GM19351 (cell line): ENCODE results near the gene LGALS1.

Experiments used
- ATAC-seq: cut with Tn5 transposase; IDR thresholded peaks from one replicate; pipeline ENCODE4 v1.9.1; 2021; ENCODE audit warnings: mild to moderate bottlenecking, moderate library complexity; ENCODE audit not compliant: unreplicated experiment

LGALS1 gene

GRCh38 chr22:37661160-37661924 is 14.1 kb upstream of the LGALS1 start:
- ATAC-seq, result no peak

- no peak for ATAC-seq
Observed at GRCh38 chr22:37662039-37662438, 13.4 kb upstream of the LGALS1 start.

- no peak for ATAC-seq
Observed at GRCh38 chr22:37663521-37664140, 11.8 kb upstream of the LGALS1 start.

GRCh38 chr22:37664249-37665101 is 11.0 kb upstream of the LGALS1 start:
- ATAC-seq, result no peak

GRCh38 chr22:37665487-37665886 is 9.9 kb upstream of the LGALS1 start:
- ATAC-seq, result no peak

GRCh38 chr22:37669586-37669985 is 5.8 kb upstream of the LGALS1 start:
- no peak for ATAC-seq

GRCh38 chr22:37672206-37672919 is 3.1 kb upstream of the LGALS1 start:
- ATAC-seq, result no peak

- ATAC-seq, result no peak
Observed at GRCh38 chr22:37672920-37673455, 2.4 kb upstream of the LGALS1 start.

GRCh38 chr22:37674248-37674647 is 1.2 kb upstream of the LGALS1 start:
- no peak for ATAC-seq

GRCh38 chr22:37675930-37676735 is 697 bp downstream of the LGALS1 start:
- no peak for ATAC-seq

GRCh38 chr22:37676736-37677492 is 1.5 kb downstream of the LGALS1 start:
- ATAC-seq, result peak; percentile 53

- peak; percentile 13 for ATAC-seq
Observed at GRCh38 chr22:37677493-37677974, 2.1 kb downstream of the LGALS1 start.

GRCh38 chr22:37678372-37678771 is 2.9 kb downstream of the LGALS1 start:
- no peak for ATAC-seq

- ATAC-seq, result no peak
Observed at GRCh38 chr22:37679670-37680069, 4.2 kb downstream of the LGALS1 start.

- no peak for ATAC-seq
Observed at GRCh38 chr22:37680191-37680851, 4.9 kb downstream of the LGALS1 start.

- ATAC-seq, result no peak
Observed at GRCh38 chr22:37681001-37681424, 5.6 kb downstream of the LGALS1 start.

- no peak for ATAC-seq
Observed at GRCh38 chr22:37681556-37682049, 6.2 kb downstream of the LGALS1 start.
